Panc1 (cell line): ENCODE data around the gene TRRAP.

Experiments
- CTCF ChIP-seq: fragments of 450-650 bp; IDR thresholded peaks from 2 replicates; pipeline ENCODE4 v1.5.1; 2017; ENCODE audit warnings: mild to moderate bottlenecking
- POLR2AphosphoS5 ChIP-seq: IDR thresholded peaks from 2 replicates; pipeline ENCODE4 v1.6.1; 2012; ENCODE audit warnings: mild to moderate bottlenecking, low read depth, low read length, moderate library complexity
- REST ChIP-seq, 2 experiments: IDR thresholded peaks; 2 replicates each; pipeline ENCODE4 v1.6.1; 2011 to 2012; ENCODE audit warnings: low read depth in 2 of 2, control low read depth in 1 of 2, low read length in 1 of 2, mild to moderate bottlenecking in 1 of 2, moderate library complexity in 1 of 2; ENCODE audit not compliant: insufficient read depth in 1 of 2

GRCh38 chr7:98970016-98970615, 91.8 kb downstream of the TRRAP start:
- TF ChIP-seq REST (IDR thresholded peaks at IDR 0.05; ENCODE audit: insufficient read depth in 1 of 2, low read depth in 2 of 2, low read length in 1 of 2) (no peak), POLR2AphosphoS5 (no peak), CTCF (no peak)
